Measurements from ENCODE around the gene PRKCE.

Gene PRKCE

DNA sequence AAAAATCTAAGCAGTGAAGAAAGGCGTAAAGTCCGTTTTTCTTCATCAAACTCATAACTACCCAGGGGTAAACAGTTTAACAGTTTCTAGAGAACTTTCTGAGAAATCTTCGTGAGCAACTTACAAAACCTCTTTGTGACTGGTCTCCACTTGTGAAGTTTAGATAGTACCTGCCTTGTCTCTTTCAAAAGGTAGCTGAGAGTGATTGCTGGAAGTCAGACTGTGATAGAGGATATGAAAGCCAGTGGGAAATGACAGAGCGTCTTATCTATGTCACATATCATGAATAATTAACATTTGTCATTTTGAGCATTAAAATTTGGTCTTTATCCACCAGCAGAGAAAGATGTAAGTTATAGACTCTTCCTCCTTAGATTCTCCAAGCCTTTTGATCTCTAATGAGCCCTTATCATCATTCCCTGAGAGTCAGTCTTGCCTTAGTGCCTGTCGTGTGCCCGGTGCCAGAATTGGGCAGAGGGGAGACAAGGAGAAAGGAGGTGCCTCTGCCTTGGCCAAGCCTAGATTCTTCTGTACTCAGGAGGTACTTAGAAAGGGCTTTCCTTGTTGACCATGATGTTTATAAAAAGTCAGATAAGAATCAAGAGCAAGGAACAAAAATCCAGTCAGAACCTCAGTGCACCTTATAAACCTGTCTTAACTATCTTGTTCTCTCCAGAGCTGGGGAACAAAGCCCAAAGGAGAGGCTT, 440.6 kb downstream of the PRKCE start:
- Histone ChIP-seq H3K36me3 (ENCODE audit: insufficient read depth, low read length) (no peaks in the 10 kb centered on the region), H3K9me3 (ENCODE audit: insufficient read depth, low read depth, low read length) (no peaks in the 10 kb centered on the region), H3K27me3 (ENCODE audit: insufficient read depth, low read length) (no peaks in the 10 kb centered on the region), H3K27ac (ENCODE audit: low read depth, low read length) (no peak overlapping the region), H3K4me1 (ENCODE audit: insufficient read depth, low read length) (peaks cover 8% of the 10 kb centered on the region; the same call in 1 of the 2 replicates), H3K9ac (ENCODE audit: low read depth, low read length) (no peak overlapping the region), H3K4me3 (ENCODE audit: low read length) (no peak overlapping the region)
- WGBS: 83% methylated on average over 5 of the region's 6 CpGs

DNA sequence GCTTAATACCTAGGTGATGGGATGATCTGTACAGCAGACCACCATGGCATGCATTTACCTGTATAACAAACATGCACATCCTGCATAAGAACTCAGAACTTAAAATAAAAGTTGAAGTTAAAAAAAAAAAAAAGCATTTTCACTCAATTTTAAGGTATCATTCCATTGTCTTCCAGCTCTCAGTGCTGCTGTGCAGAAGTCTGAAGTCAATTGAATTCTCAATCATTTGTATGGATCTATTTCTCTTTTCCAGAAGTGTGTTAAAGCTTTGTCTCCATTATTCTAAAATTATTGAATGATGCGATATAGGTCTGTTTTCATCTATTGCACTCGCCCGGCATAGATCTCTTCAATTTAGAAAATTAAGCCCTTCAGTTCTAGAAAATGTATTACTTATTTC, 443.2 kb downstream of the PRKCE start:
- H3K9ac ChIP-seq (ENCODE audit: low read depth, low read length): no peak overlapping the region
- H3K36me3 ChIP-seq (ENCODE audit: insufficient read depth, low read length): no peaks in the 10 kb centered on the region
- peaks cover 11% of the 10 kb centered on the region; the same call in 1 of the 2 replicates for H3K4me1 ChIP-seq (ENCODE audit: insufficient read depth, low read length)
- no CpG with 5 or more reads among the region's 3 CpGs for WGBS
- H3K27ac ChIP-seq (ENCODE audit: low read depth, low read length): no peak overlapping the region
- no peaks in the 10 kb centered on the region for H3K27me3 ChIP-seq (ENCODE audit: insufficient read depth, low read length)
- no peak overlapping the region for H3K4me3 ChIP-seq (ENCODE audit: low read length)
- H3K9me3 ChIP-seq (ENCODE audit: insufficient read depth, low read depth, low read length): no peaks in the 10 kb centered on the region

DNA sequence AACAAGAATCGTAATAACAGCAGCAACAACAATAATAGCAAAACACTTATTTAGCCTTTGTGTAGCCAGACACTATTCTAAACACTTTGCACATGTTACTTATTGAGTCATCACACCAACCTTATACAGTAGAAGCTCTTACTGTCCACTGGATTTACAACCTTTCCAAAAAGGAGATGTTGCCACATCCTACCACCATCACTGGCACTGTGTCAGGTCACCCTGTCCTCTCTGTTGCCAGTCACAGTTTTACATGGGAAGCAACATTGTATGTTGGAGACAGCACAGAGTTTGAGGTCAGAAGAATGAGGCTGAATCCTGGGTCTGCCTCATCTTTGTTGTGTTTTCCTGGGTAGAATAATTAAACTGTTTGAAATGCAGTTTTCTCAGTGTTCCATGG, 444.4 kb downstream of the PRKCE start:
- Histone ChIP-seq H3K9me3 (ENCODE audit: insufficient read depth, low read depth, low read length) (no peaks in the 10 kb centered on the region), H3K4me1 (ENCODE audit: insufficient read depth, low read length) (peaks cover 11% of the 10 kb centered on the region; the same call in 1 of the 2 replicates), H3K9ac (ENCODE audit: low read depth, low read length) (no peak overlapping the region), H3K36me3 (ENCODE audit: insufficient read depth, low read length) (no peaks in the 10 kb centered on the region), H3K27me3 (ENCODE audit: insufficient read depth, low read length) (no peaks in the 10 kb centered on the region), H3K27ac (ENCODE audit: low read depth, low read length) (no peak overlapping the region), H3K4me3 (ENCODE audit: low read length) (no peak overlapping the region)
- WGBS: 95% methylated on average over 1 of the region's 1 CpG

DNA sequence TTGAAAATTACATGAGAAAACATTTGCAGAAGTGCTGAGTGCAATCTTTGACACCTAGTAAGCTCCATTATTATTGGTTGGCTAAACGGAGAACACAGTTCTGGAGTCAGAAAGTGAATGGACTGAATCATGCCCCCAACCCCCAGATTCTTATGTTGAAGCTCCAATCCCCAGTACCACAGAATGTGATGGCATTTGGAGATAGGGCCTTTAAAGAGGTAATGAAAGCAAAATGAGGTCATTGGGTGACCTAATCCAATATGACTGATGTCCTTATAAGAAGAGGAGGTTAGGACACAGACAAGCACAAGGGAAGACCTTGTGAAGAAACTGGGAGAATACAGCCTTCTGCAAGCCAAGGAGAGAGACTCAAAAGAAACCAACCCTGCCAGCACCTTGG, 444.8 kb downstream of the PRKCE start:
- peaks cover 9% of the 10 kb centered on the region; the same call in 1 of the 2 replicates for H3K4me1 ChIP-seq (ENCODE audit: insufficient read depth, low read length)
- H3K27me3 ChIP-seq (ENCODE audit: insufficient read depth, low read length): no peaks in the 10 kb centered on the region
- H3K9me3 ChIP-seq (ENCODE audit: insufficient read depth, low read depth, low read length): no peaks in the 10 kb centered on the region
- no peak overlapping the region for H3K4me3 ChIP-seq (ENCODE audit: low read length)
- H3K27ac ChIP-seq (ENCODE audit: low read depth, low read length): no peak overlapping the region
- no peak overlapping the region for H3K9ac ChIP-seq (ENCODE audit: low read depth, low read length)
- WGBS: 83% methylated on average over 1 of the region's 1 CpG
- no peaks in the 10 kb centered on the region for H3K36me3 ChIP-seq (ENCODE audit: insufficient read depth, low read length)

DNA sequence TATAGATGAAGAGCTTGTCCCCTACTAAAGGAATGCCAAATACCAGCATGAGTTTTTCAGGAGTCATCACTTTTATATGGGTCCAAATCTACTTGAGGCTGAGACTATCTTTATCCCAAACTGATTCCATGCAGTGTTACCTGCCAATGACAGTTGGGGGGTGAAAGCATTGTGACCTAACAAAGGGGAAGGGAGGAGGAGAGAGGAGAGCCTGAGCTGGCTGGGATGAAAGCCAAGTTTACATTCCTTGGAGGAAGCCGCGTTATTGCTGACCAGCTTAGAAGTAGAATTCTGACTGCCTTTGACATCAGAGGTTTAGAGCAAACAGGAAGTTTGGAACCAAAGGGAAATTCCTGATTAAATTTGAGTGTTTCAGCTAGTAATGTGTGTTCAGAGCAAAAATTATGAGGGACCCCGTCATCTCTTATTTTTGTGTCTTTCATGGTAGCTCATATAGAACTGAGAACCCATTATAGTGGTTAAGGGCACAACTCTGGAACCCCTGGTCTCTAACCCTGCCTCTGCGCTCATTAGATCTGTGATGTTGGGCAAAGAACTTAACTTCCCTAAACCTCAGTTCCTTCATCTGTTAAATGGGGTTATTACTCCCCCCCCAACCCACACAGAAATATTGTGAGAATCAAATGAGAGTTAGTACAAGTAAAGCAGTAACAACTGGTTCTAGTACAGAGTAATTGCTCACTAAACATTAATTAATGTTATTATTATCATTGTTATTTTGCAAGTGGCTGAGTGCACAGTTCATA, 446.4 kb downstream of the PRKCE start:
- H3K9me3 ChIP-seq (ENCODE audit: insufficient read depth, low read depth, low read length): peaks cover 5% of the 10 kb centered on the region; the same call in 1 of the 2 replicates
- H3K36me3 ChIP-seq (ENCODE audit: insufficient read depth, low read length): no peaks in the 10 kb centered on the region
- no peak overlapping the region for H3K4me3 ChIP-seq (ENCODE audit: low read length)
- WGBS: 82% methylated on average over 4 of the region's 4 CpGs
- H3K27me3 ChIP-seq (ENCODE audit: insufficient read depth, low read length): no peaks in the 10 kb centered on the region
- no peak overlapping the region for H3K27ac ChIP-seq (ENCODE audit: low read depth, low read length)
- 0 out of 2 replicates have a peak, but pooled peaks cover 3% of the 10 kb centered on the region for H3K4me1 ChIP-seq (ENCODE audit: insufficient read depth, low read length)
- no peak overlapping the region for H3K9ac ChIP-seq (ENCODE audit: low read depth, low read length)

DNA sequence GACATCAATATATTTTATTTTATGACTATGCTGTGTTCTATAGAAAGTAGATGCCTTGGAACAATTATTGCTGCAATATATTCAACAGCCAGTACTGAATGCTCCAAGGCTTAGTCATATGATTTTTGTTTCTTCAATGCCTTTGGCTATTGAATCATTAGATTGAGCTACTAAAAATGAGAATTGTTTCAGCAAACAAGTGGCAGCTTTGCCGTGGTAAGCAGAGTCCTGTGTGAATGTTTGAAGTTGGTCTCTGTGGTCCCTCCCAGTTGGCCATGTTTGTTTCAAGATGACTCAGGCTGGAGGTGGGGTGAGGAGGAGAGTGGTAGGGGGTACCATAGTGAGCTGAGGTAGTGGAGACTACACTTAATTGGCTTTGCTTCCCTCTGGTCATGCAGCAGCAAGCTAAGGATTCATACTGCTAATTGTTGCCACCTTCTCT, 447.2 kb downstream of the PRKCE start:
- H3K9ac ChIP-seq (ENCODE audit: low read depth, low read length): no peak overlapping the region
- H3K27me3 ChIP-seq (ENCODE audit: insufficient read depth, low read length): no peaks in the 10 kb centered on the region
- no peak overlapping the region for H3K4me3 ChIP-seq (ENCODE audit: low read length)
- WGBS: 93% methylated on average over 1 of the region's 1 CpG
- H3K36me3 ChIP-seq (ENCODE audit: insufficient read depth, low read length): no peaks in the 10 kb centered on the region
- 0 out of 2 replicates have a peak, but pooled peaks cover 3% of the 10 kb centered on the region for H3K4me1 ChIP-seq (ENCODE audit: insufficient read depth, low read length)
- H3K27ac ChIP-seq (ENCODE audit: low read depth, low read length): no peak overlapping the region
- peaks cover 6% of the 10 kb centered on the region; the same call in 1 of the 2 replicates for H3K9me3 ChIP-seq (ENCODE audit: insufficient read depth, low read depth, low read length)

DNA sequence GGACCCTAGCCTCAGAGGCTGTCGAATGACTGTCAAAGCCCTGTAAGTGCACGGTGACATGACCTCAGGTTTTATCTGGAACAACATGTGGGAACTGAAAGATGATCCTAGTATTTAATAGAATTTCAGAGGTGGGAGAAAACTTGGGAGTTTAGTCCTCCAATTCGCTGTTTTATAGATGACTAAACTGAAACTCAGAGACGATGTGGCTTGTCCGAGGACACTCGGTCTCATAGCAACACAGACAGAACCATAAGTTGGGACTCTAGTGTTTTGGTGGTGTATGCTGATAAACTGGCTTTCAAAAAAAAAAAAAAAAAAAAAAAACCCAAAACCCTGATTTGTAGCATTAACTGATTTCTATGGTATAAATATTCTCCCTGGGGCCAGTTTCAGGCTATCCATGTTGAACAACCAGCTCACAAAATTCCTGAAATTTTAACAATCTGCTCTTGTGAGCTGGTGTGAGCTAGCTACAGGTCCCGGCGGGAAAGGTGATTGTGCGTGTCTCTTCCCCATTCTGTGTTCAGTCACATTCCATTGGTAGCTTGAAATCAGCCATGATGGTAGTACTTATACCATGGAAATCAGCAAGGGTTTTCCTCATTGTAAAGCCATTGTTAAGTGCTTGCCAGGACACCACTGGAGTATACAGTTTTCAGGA, 450.2 kb downstream of the PRKCE start:
- Histone ChIP-seq H3K4me3 (ENCODE audit: low read length) (no peak overlapping the region), H3K9me3 (ENCODE audit: insufficient read depth, low read depth, low read length) (peaks cover 16% of the 10 kb centered on the region; the same call in 1 of the 2 replicates), H3K9ac (ENCODE audit: low read depth, low read length) (no peak overlapping the region), H3K36me3 (ENCODE audit: insufficient read depth, low read length) (no peaks in the 10 kb centered on the region), H3K4me1 (ENCODE audit: insufficient read depth, low read length) (0 out of 2 replicates have a peak, but pooled peaks cover 3% of the 10 kb centered on the region), H3K27ac (ENCODE audit: low read depth, low read length) (no peak overlapping the region), H3K27me3 (ENCODE audit: insufficient read depth, low read length) (no peaks in the 10 kb centered on the region)
- 95% methylated on average over 9 of the region's 9 CpGs for WGBS

DNA sequence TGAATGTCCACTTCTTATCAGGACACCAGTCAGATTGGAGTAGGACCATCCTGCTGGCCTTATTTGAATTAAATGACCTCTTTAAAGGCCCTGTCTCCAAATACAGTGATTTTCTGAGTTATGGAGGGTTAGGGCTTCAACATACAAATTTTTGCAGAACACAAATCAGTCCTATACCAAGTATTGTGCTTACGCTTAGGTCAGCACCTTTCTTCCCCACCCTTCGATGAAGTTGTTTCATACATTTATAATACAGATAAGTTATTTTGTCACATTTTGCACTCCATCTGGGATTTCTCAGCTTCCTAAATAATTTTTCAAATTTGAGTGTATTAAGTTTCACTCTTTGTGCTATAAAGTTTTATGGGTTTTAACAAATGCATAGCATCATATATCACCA, 455.2 kb downstream of the PRKCE start:
- no CpG with 5 or more reads among the region's 2 CpGs for WGBS

DNA sequence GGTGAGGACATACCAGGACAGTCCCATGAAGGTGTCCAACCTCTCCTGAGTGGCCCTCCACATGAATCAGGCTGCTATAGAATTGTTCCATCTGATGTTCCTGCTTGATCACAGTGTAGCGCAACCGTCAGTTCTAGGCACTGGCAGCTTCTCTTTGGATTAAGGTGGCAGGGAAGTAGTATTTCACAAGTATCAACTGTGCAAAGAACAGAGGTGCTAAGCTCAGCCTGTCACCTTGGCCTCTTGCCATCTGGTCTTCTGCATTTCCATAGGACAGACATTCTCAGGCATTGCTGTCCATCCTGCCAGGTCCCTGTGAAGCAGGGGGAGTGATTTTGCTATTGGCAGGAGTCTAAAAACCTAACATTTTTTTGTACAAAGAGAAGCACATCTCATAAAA, 463.5 kb downstream of the PRKCE start:
- WGBS: 93% methylated on average over 2 of the region's 2 CpGs
- H3K4me3 ChIP-seq (ENCODE audit: low read length): no peak overlapping the region
- 0 out of 2 replicates have a peak, but pooled peaks cover 5% of the 10 kb centered on the region for H3K4me1 ChIP-seq (ENCODE audit: insufficient read depth, low read length)
- H3K27ac ChIP-seq (ENCODE audit: low read depth, low read length): no peak overlapping the region
- no peaks in the 10 kb centered on the region for H3K9me3 ChIP-seq (ENCODE audit: insufficient read depth, low read depth, low read length)
- H3K36me3 ChIP-seq (ENCODE audit: insufficient read depth, low read length): no peaks in the 10 kb centered on the region
- no peaks in the 10 kb centered on the region for H3K27me3 ChIP-seq (ENCODE audit: insufficient read depth, low read length)
- H3K9ac ChIP-seq (ENCODE audit: low read depth, low read length): no peak overlapping the region

More for the DNA sequence above, 455.2 kb downstream of the PRKCE start:
- no peak overlapping the region for H3K4me3 ChIP-seq (ENCODE audit: low read length)
- no peak overlapping the region for H3K9ac ChIP-seq (ENCODE audit: low read depth, low read length)
- H3K27me3 ChIP-seq (ENCODE audit: insufficient read depth, low read length): no peaks in the 10 kb centered on the region
- peaks cover 16% of the 10 kb centered on the region; the same call in 1 of the 2 replicates for H3K9me3 ChIP-seq (ENCODE audit: insufficient read depth, low read depth, low read length)
- no peak overlapping the region for H3K27ac ChIP-seq (ENCODE audit: low read depth, low read length)
- H3K4me1 ChIP-seq (ENCODE audit: insufficient read depth, low read length): no peaks in the 10 kb centered on the region
- no peaks in the 10 kb centered on the region for H3K36me3 ChIP-seq (ENCODE audit: insufficient read depth, low read length)

DNA sequence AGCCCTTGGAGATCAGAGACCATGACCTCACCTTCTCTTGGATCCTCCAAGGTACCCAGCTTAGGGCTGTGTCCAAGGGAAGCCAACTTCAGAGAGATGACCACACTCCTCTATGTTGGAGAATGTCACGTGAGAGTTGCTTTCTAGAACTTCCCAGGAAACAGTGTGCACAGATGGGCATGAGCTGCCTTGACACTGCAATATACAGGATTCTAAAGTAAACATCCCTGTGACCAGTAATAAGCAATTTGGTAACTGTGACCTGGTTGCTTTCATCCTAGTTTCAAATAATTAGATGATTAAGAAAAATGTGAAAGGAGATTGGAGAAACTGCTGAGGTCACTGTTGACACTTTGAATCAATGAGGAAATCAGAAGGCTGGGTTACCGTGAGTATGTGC, 464.7 kb downstream of the PRKCE start:
- Histone ChIP-seq H3K27me3 (ENCODE audit: insufficient read depth, low read length) (no peaks in the 10 kb centered on the region), H3K4me1 (ENCODE audit: insufficient read depth, low read length) (0 out of 2 replicates have a peak, but pooled peaks cover 5% of the 10 kb centered on the region)
- WGBS: 89% methylated on average over 2 of the region's 2 CpGs

DNA sequence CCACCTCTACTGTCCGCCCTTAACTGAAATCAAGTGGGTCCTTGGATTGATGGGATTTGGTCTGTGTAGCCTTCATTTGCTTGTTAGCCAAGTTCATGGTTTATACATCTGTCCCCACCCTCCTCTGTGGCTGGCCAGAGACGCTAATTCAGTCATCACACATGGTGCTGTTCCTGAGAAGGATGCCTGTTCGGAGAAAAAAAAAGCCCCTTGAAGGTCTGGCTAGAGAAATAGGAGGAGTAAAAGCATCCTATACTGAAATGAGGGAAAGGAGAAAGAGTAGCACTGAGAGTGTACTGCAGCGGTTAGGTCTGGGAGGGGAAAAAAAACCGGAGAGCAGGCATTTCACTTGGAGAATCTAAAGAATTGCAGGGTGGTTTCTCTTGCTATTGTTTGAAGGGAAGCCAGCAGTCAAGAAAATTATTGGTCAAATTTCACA, 465.1 kb downstream of the PRKCE start:
- Histone ChIP-seq H3K4me1 (ENCODE audit: insufficient read depth, low read length) (0 out of 2 replicates have a peak, but pooled peaks cover 5% of the 10 kb centered on the region), H3K27ac (ENCODE audit: low read depth, low read length) (no peak overlapping the region), H3K9ac (ENCODE audit: low read depth, low read length) (no peak overlapping the region), H3K4me3 (ENCODE audit: low read length) (no peak overlapping the region), H3K9me3 (ENCODE audit: insufficient read depth, low read depth, low read length) (no peaks in the 10 kb centered on the region), H3K27me3 (ENCODE audit: insufficient read depth, low read length) (no peaks in the 10 kb centered on the region), H3K36me3 (ENCODE audit: insufficient read depth, low read length) (no peaks in the 10 kb centered on the region)
- 86% methylated on average over 5 of the region's 5 CpGs for WGBS

More for the DNA sequence above, 464.7 kb downstream of the PRKCE start:
- H3K9me3 ChIP-seq (ENCODE audit: insufficient read depth, low read depth, low read length): no peaks in the 10 kb centered on the region
- no peak overlapping the region for H3K4me3 ChIP-seq (ENCODE audit: low read length)
- no peak overlapping the region for H3K9ac ChIP-seq (ENCODE audit: low read depth, low read length)
- no peaks in the 10 kb centered on the region for H3K36me3 ChIP-seq (ENCODE audit: insufficient read depth, low read length)
- no peak overlapping the region for H3K27ac ChIP-seq (ENCODE audit: low read depth, low read length)

All from HUES64 (cell line).